GM18858 (cell line): ENCODE data around the gene SERPINB6.
"Not testable (repeated sequence)": the region's sequence is repeated elsewhere in the genome, so short reads cannot be mapped to it uniquely, and the experiment has no call there.

Experiments
- ATAC-seq: cut with Tn5 transposase; IDR thresholded peaks from one replicate; pipeline ENCODE4 v1.9.1; 2021; ENCODE audit not compliant: unreplicated experiment

The SERPINB6 gene

GRCh38 chr6:2940010-2940850, 31.1 kb downstream of the SERPINB6 start:
- peak; percentile 85 for ATAC-seq

- ATAC-seq, result no peak
Observed at GRCh38 chr6:2939315-2940009, 31.9 kb downstream of the SERPINB6 start.

GRCh38 chr6:2938632-2939083, 32.7 kb downstream of the SERPINB6 start:
- no peak for ATAC-seq

GRCh38 chr6:2938004-2938631, 33.2 kb downstream of the SERPINB6 start:
- ATAC-seq, result no peak

- no peak for ATAC-seq
Observed at GRCh38 chr6:2937627-2938003, 33.8 kb downstream of the SERPINB6 start.

GRCh38 chr6:2935566-2936291, 35.6 kb downstream of the SERPINB6 start:
- ATAC-seq, result no peak

GRCh38 chr6:2934057-2934456, 37.3 kb downstream of the SERPINB6 start:
- no peak for ATAC-seq

GRCh38 chr6:2932911-2933310, 38.5 kb downstream of the SERPINB6 start:
- not testable (repeated sequence) for ATAC-seq

- ATAC-seq, result no peak
Observed at GRCh38 chr6:2931970-2932748, 39.2 kb downstream of the SERPINB6 start.

- no peak for ATAC-seq
Observed at GRCh38 chr6:2931055-2931454, 40.3 kb downstream of the SERPINB6 start.

- not testable (repeated sequence) for ATAC-seq
Observed at GRCh38 chr6:2927931-2928330, 43.4 kb downstream of the SERPINB6 start.

- ATAC-seq, result not testable (repeated sequence)
Observed at GRCh38 chr6:2925842-2926747, 45.3 kb downstream of the SERPINB6 start.

- no peak for ATAC-seq
Observed at GRCh38 chr6:2921520-2922115, 49.7 kb downstream of the SERPINB6 start.

- no peak for ATAC-seq
Observed at GRCh38 chr6:2920671-2921112, 50.7 kb downstream of the SERPINB6 start.

- ATAC-seq, result no peak
Observed at GRCh38 chr6:2919886-2920285, 51.5 kb downstream of the SERPINB6 start.

GRCh38 chr6:2919401-2919800, 52.0 kb downstream of the SERPINB6 start:
- no peak for ATAC-seq

GRCh38 chr6:2918936-2919335, 52.4 kb downstream of the SERPINB6 start:
- no peak for ATAC-seq

- no peak for ATAC-seq
Observed at GRCh38 chr6:2917801-2918445, 53.4 kb downstream of the SERPINB6 start.
